Breast epithelium (tissue), 3 donors: ENCODE results near the gene SAYSD1.

Source experiments
- POLR2A ChIP-seq: fragments of 450-650 bp; IDR thresholded peaks from one replicate; pipeline ENCODE4 v1.6.1; 2016; ENCODE audit warnings: antibody characterized with exemption, mild to moderate bottlenecking, moderate library complexity
- POLR2AphosphoS5 ChIP-seq, 3 donors: sonication (generic); formaldehyde crosslinking; IDR thresholded peaks; one replicate each; pipeline ENCODE4 v1.6.1; 2017; ENCODE audit warnings: antibody characterized with exemption in 3 of 3
- TF ChIP-seq, protein P1 (sequence below), 3 donors: fragments of 450-650 bp; IDR thresholded peaks; one replicate each; pipeline ENCODE4 v1.5.1; 2016 to 2017; ENCODE audit warnings: antibody characterized with exemption in 3 of 3, mild to moderate bottlenecking in 3 of 3, moderate library complexity in 3 of 3

GRCh38 chr6:39061588-39061987 lies 53.4 kb downstream of the SAYSD1 start:
- TF ChIP-seq, protein P1, sequence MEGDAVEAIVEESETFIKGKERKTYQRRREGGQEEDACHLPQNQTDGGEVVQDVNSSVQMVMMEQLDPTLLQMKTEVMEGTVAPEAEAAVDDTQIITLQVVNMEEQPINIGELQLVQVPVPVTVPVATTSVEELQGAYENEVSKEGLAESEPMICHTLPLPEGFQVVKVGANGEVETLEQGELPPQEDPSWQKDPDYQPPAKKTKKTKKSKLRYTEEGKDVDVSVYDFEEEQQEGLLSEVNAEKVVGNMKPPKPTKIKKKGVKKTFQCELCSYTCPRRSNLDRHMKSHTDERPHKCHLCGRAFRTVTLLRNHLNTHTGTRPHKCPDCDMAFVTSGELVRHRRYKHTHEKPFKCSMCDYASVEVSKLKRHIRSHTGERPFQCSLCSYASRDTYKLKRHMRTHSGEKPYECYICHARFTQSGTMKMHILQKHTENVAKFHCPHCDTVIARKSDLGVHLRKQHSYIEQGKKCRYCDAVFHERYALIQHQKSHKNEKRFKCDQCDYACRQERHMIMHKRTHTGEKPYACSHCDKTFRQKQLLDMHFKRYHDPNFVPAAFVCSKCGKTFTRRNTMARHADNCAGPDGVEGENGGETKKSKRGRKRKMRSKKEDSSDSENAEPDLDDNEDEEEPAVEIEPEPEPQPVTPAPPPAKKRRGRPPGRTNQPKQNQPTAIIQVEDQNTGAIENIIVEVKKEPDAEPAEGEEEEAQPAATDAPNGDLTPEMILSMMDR (IDR thresholded peaks at IDR 0.05): no peak
- TF ChIP-seq POLR2AphosphoS5 (IDR thresholded peaks at IDR 0.05) (no peak), POLR2A (no peak)
